Stimulated activated effector memory CD8-positive, alpha-beta T cell treated with anti-CD3 and anti-CD28 coated beads, Interleukin-12 subunit alpha, Interleukin-12 subunit beta, amount 100 ng/mL, for 72 hours (primary cell): Measurements from ENCODE around the gene NDUFS2.
"Not testable (repeated sequence)": the region's sequence is repeated elsewhere in the genome, so short reads cannot be mapped to it uniquely, and the experiment has no call there.

ENCODE experiments used
- ATAC-seq: fragments of 150-1000 bp; cut with Tn5 transposase; 2 replicates; pipeline ENCODE4 v1.10.0; 2021
- DNase-seq, 2 donors: peaks; one replicate each; pipeline ENCODE4 v3.0.0; 2021 to 2022; ENCODE audit warnings: low spot score in 2 of 2
- H3K27ac Mint-ChIP-seq: one replicate; pipeline ENCODE4 v1.8.0; 2022; ENCODE audit warnings: mild to moderate bottlenecking, mixed read lengths
- H3K36me3 Mint-ChIP-seq: one replicate; pipeline ENCODE4 v1.8.0; 2022; ENCODE audit warnings: mild to moderate bottlenecking, mixed read lengths
- H3K4me1 Mint-ChIP-seq: one replicate; pipeline ENCODE4 v1.8.0; 2022; ENCODE audit warnings: mixed read lengths
- H3K4me3 Mint-ChIP-seq: one replicate; pipeline ENCODE4 v1.8.0; 2022; ENCODE audit warnings: mild to moderate bottlenecking, mixed read lengths
- H3K9me3 Mint-ChIP-seq: one replicate; pipeline ENCODE4 v1.8.0; 2022; ENCODE audit warnings: mixed read lengths

The NDUFS2 gene

GRCh38 chr1:161216945-161217712, 15.0 kb downstream of the NDUFS2 start:
- Mint-ChIP-seq H3K4me3 (peak overlapping the region; percentile 34), H3K9me3 (no peaks in the 10 kb centered on the region), H3K36me3 (peaks cover 33% of the 10 kb centered on the region), H3K27ac (peak overlapping the region; percentile 87), H3K4me1 (peaks cover 29% of the 10 kb centered on the region)
- peak; percentile 77 for ATAC-seq
- no peak for DNase-seq

- no peaks in the 10 kb centered on the region for H3K9me3 Mint-ChIP-seq
- peaks cover 29% of the 10 kb centered on the region for H3K4me1 Mint-ChIP-seq
- H3K4me3 Mint-ChIP-seq: no peak overlapping the region
- peaks cover 26% of the 10 kb centered on the region for H3K36me3 Mint-ChIP-seq
- DNase-seq (no peak), ATAC-seq (peak; percentile 2)
- peak overlapping the region; percentile 87 for H3K27ac Mint-ChIP-seq
Measured at GRCh38 chr1:161217831-161218230, 15.7 kb downstream of the NDUFS2 start.

DNA sequence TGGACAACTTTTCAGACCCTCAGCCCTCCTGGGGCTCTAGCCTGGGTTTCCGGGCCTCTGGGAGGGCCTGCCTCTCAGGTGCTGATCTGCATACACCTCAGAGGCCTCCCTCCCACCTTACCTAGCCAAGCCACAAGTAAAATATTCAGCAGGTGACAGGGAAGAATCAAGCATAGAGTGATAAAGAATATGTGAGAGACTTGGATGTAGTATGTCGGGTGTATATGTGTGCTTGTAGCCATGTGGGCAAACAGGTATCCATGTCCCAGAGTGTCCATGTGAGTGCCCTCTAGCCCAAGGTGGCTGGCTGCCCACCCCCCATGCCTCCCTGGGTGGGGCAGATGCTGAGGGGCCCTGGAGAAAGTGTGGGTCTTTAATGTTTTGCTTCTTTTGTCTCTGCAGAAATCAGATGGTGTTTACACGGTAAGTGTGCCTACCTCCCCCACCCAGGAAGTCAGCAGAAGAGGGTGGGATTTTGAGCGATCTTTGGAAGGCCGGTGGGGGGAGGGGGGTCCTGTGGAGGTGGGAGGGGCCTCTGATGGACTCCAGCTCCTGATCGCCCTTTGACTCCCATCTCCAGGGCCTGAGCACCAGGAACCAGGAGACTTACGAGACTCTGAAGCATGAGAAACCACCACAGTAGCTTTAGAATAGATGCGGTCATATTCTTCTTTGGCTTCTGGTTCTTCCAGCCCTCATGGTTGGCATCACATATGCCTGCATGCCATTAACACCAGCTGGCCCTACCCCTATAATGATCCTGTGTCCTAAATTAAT, 16.3 kb downstream of the NDUFS2 start:
- Mint-ChIP-seq H3K27ac (peak overlapping the region; percentile 87), H3K36me3 (peaks cover 19% of the 10 kb centered on the region), H3K4me1 (peaks cover 29% of the 10 kb centered on the region), H3K9me3 (no peaks in the 10 kb centered on the region), H3K4me3 (no peak overlapping the region)
- DNase-seq (no peak), ATAC-seq (no peak)

GRCh38 chr1:161219078-161219892, 17.1 kb downstream of the NDUFS2 start:
- Mint-ChIP-seq H3K4me3 (no peak overlapping the region), H3K27ac (no peak overlapping the region), H3K9me3 (no peaks in the 10 kb centered on the region), H3K36me3 (peaks cover 11% of the 10 kb centered on the region), H3K4me1 (peaks cover 29% of the 10 kb centered on the region)
- ATAC-seq (no peak), DNase-seq (no peak)

DNA sequence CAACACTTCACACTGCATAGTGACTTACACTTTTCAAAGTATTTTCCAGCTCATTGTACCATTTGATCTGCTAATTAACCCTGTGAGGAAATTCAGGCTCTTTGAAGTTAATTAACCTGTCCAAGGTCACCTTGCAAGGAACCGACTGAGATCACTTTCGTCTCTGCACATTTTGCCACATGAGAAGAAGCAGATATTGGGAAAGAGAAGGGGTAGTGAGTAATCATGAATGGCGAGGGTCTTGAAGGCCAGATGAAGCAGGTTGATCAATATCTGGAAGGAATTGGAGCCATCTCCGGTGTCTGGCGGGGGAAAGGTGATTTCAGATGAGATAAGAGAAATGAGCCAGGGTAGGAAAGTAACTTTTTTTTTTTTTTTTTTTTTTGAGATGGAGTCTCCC, 17.8 kb downstream of the NDUFS2 start:
- Mint-ChIP-seq H3K9me3 (no peaks in the 10 kb centered on the region), H3K36me3 (peaks cover 4% of the 10 kb centered on the region), H3K4me3 (no peak overlapping the region), H3K4me1 (peaks cover 29% of the 10 kb centered on the region), H3K27ac (no peak overlapping the region)
- DNase-seq (no peak), ATAC-seq (no peak)

DNA sequence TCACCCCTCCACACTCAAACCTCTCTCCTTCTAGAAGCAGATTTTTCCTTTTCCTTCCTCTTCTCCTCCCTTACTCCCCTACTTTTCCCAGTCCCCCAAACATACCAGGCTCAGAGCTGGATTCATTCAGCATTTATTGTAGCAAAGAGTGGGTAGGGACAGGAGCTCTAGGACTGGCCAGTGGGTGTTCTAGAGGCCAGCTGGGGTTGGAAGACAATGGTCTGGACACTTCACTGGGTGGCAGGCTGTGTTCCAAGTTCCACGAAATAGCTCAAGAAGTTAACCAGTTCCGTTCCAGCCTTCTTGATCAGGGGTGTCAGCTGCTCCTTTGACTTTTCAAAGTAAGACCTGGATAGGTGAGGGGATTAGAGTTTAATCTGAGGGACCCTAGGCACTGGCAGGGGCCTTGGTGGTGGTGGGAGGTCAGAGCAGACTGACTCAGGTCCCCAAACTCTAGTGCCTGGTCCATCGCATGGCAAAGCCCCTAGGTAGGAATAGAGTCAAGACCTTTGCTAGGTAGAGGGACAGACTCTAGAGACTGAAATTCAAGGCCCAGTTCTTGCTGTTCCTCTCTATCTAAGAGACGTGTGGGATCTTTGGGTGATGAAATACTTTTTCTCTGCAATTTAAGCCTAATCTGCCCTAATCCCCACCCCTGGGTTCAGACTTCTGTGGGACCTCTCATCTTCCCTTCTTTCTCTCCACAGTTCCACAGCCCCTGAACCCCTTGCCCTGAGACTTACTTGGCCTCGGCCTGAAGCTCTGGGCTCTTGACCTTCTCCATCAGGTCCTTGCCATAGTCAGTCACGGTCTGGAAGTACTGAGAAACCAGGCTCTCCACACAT, 20.2 kb downstream of the NDUFS2 start:
- H3K36me3 Mint-ChIP-seq: no peaks in the 10 kb centered on the region
- H3K9me3 Mint-ChIP-seq: no peaks in the 10 kb centered on the region
- no peak overlapping the region for H3K4me3 Mint-ChIP-seq
- no peak overlapping the region for H3K27ac Mint-ChIP-seq
- H3K4me1 Mint-ChIP-seq: peaks cover 37% of the 10 kb centered on the region
- DNase-seq: no peak
- ATAC-seq: no peak

DNA sequence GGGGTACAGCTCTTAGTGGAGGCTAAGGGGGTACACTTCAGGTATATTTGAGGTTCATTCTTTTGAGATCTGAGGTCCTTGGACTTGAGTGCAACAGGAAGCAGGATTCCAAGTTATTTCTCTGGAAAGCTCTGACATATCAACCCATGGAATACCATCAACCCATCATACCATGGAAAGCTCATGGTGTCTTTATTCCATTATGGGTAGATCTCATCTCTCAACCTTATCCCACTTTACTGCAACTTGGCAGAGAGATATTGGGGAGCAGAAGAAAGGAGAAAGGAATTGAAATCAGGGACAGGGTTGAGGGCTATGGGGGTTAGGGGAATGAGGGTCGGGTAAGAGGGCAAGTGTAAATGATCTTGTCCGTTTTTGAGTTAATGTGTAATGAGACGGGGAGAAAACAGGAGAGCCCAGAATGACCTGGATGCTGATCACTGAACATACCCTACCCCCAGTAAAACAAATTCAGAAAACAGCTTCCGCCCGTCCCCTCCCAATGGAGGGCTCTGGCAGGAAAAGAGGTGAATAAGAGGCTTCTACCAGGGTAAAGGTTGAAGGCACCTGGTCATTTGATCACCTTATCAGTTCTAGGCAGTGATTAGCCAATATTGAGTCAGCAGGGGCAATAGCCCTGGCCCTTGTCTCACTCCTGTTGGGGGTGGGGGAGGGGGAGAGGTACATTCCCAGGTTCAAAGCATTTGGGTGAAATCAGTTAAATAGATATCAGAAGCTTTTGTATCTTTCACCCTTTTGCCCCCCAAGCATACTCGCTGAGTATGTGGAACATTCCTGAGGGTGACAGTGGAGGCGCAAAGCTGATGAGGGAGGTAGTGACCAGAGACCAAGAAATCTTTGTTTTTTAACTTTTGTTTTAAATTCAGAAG, 21.9 kb downstream of the NDUFS2 start:
- Mint-ChIP-seq H3K9me3 (no peaks in the 10 kb centered on the region), H3K4me1 (peaks cover 31% of the 10 kb centered on the region), H3K36me3 (peaks cover 14% of the 10 kb centered on the region), H3K27ac (peak overlapping the region; percentile 71), H3K4me3 (no peak overlapping the region)
- no peak for ATAC-seq
- DNase-seq: no peak

GRCh38 chr1:161224695-161225087, 22.5 kb downstream of the NDUFS2 start:
- ATAC-seq, DNase-seq, H3K4me3 Mint-ChIP-seq, H3K9me3 Mint-ChIP-seq: not testable (repeated sequence)
- Mint-ChIP-seq H3K36me3 (peaks cover 14% of the 10 kb centered on the region), H3K4me1 (peaks cover 31% of the 10 kb centered on the region), H3K27ac (peak overlapping the region; percentile 95)

GRCh38 chr1:161225178-161225533, 23.0 kb downstream of the NDUFS2 start:
- peak overlapping the region; percentile 97 for H3K4me3 Mint-ChIP-seq
- ATAC-seq (peak; percentile 1), DNase-seq (no peak)
- H3K36me3 Mint-ChIP-seq: peaks cover 17% of the 10 kb centered on the region
- no peaks in the 10 kb centered on the region for H3K9me3 Mint-ChIP-seq
- peak overlapping the region; percentile 95 for H3K27ac Mint-ChIP-seq
- H3K4me1 Mint-ChIP-seq: peaks cover 31% of the 10 kb centered on the region

DNA sequence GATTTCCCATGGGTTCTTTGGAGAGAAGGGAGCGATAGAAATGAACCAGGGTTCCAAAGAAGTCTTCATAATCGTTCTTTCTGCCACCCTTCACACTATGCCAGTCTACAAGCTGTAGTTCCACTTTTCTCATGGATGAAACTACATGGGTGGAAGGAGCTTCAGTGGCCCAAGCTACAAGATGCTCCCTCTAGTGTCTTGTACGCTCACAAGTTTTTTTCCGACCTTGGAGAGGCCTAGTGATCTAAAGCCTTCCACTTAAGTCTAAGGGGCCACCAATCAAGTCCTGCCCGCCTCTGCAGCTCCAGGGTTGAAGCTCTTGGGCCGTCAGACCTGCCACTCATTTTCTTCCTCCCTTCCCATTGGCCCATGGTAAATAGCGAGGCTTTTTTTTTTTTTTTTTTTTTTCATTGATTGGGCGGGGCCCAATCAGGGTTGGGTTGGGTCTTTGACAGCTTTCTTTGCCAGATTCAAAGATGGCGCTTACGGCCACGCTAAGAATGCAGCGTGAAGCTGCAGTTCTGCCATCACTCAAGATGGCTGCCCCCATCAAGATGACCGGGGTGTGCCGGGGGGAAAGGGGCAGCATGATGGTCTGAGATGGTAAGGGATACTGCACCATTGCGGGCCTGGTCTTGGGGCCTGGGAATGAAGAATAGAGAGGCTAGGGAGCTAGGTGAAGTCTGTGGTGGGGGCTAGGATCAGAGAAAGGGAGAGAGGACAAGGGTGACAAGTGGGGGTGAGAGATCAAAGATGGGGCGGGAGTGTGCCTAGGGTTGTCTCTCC, 23.6 kb downstream of the NDUFS2 start, which contains the start of gene TOMM40L:
TSS of gene TOMM40L (plus strand) at position 527 of the 786 bp plus-strand sequence. CDS start 430 bp downstream, outside the sequence.
- Mint-ChIP-seq H3K4me3 (peak within 1 kb of the TSS; percentile 97), H3K9me3 (no peaks in the 10 kb centered on the region), H3K36me3 (peaks cover 22% of the 10 kb centered on the region), H3K4me1 (peaks cover 31% of the 10 kb centered on the region), H3K27ac (peak within 1 kb of the TSS; percentile 95)
- DNase-seq (peak; percentile 72 to 94), ATAC-seq (peak; percentile 98)

GRCh38 chr1:161226320-161226711, 24.1 kb downstream of the NDUFS2 start:
- DNase-seq: peak in 1 of 2 donors; percentile 64
- Mint-ChIP-seq H3K4me3 (peak overlapping the region; percentile 97), H3K9me3 (no peaks in the 10 kb centered on the region), H3K36me3 (peaks cover 22% of the 10 kb centered on the region), H3K27ac (peak overlapping the region; percentile 95), H3K4me1 (peaks cover 31% of the 10 kb centered on the region)
- no peak for ATAC-seq

DNA sequence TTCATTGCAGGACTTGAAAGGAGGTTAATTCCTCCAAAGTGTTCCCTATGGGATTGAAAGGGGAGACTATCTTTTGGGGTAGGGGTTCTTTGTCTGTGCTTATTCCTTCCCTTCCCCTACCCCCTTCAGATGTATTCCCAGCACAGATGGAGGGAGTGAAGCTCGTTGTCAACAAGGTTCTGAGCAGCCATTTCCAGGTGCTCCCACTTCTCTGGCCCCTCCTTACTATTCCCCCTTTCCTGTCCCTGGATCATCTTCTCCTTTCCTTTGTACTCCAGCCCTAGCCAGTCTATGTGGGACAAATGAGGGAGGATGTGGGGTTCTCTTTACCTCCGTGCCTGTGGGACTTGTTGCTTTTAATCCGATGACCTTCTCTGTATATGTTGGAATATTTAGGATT, 24.6 kb downstream of the NDUFS2 start:
- H3K9me3 Mint-ChIP-seq: no peaks in the 10 kb centered on the region
- peaks cover 31% of the 10 kb centered on the region for H3K4me1 Mint-ChIP-seq
- peaks cover 22% of the 10 kb centered on the region for H3K36me3 Mint-ChIP-seq
- DNase-seq (no peak), ATAC-seq (no peak)
- peak overlapping the region; percentile 95 for H3K27ac Mint-ChIP-seq
- peak overlapping the region; percentile 97 for H3K4me3 Mint-ChIP-seq

DNA sequence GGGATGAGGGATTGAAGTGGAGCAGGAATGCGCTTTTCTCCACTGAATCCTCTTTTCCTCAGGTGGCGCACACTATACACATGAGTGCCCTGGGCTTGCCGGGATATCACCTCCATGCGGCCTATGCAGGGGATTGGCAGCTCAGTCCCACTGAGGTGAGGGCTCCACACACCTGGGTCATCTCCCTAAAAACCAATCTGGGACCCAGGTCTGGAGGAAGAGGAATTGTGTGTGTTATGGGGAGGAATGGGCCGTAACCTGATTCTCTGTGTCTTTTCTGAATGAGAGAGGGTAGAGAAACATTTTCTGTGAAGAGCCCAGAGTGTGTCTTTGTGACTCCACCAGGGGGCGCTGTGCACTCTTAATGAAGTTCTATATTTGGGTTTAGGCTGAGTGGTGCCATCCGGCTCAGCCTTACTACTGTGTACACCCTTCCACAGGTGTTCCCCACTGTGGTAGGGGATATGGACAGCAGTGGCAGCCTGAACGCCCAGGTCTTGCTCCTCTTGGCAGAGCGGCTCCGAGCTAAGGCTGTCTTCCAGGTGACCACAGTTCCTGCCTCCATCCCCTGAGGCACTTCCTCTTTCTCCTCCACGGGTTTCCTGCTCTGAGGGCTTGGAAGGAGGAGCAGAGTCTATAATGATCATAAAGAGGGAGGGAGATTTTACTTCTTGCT, 25.2 kb downstream of the NDUFS2 start:
- DNase-seq (peak; percentile 88 to 94), ATAC-seq (peak; percentile 57)
- Mint-ChIP-seq H3K4me3 (peak overlapping the region; percentile 97), H3K9me3 (no peaks in the 10 kb centered on the region), H3K36me3 (peaks cover 22% of the 10 kb centered on the region), H3K27ac (peak overlapping the region; percentile 95), H3K4me1 (peaks cover 31% of the 10 kb centered on the region)
